Natural killer cell treated with Interleukin-12 subunit alpha and Interleukin-12 subunit beta and Interleukin-15 and Interleukin-18, amount 100 ng/mL, for 72 hours (primary cell): Measurements from ENCODE around the gene HIRIP3. TPM values are rescaled to one million over a fixed set of nuclear protein-coding genes. Genes with fewer than 3 reads are reported as not detected.

Source experiments
- ATAC-seq, 2 donors: fragments of 150-1000 bp; cut with Tn5 transposase in 1 of 2; sonication (Bioruptor Pico), chemical (Tn5 transposase) in 1 of 2; 2 replicates each; pipeline ENCODE4 v1.10.0; 2021
- DNase-seq: peaks from one replicate; pipeline ENCODE4 v3.0.0; 2022; ENCODE audit warnings: low spot score
- H3K27ac Mint-ChIP-seq, 2 donors: 1 replicate in 1 of 2; 2 replicates in 1 of 2; pipeline ENCODE4 v1.8.0; 2022; ENCODE audit warnings: mixed read lengths in 2 of 2, mild to moderate bottlenecking in 1 of 2, moderate library complexity in 1 of 2
- H3K27me3 Mint-ChIP-seq, 2 donors: 1 replicate in 1 of 2; 2 replicates in 1 of 2; pipeline ENCODE4 v1.8.0; 2022; ENCODE audit warnings: mixed read lengths in 2 of 2
- H3K36me3 Mint-ChIP-seq: one replicate; pipeline ENCODE4 v1.8.0; 2022; ENCODE audit warnings: mixed read lengths
- H3K4me1 Mint-ChIP-seq, 2 donors: 1 replicate in 1 of 2; 2 replicates in 1 of 2; pipeline ENCODE4 v1.8.0; 2022; ENCODE audit warnings: low read depth in 2 of 2, mixed read lengths in 2 of 2, mild to moderate bottlenecking in 1 of 2
- H3K4me3 Mint-ChIP-seq: one replicate; pipeline ENCODE4 v1.8.0; 2022; ENCODE audit warnings: mixed read lengths
- H3K9me3 Mint-ChIP-seq: 2 replicates; pipeline ENCODE4 v1.8.0; 2022; ENCODE audit warnings: mixed read lengths
- total RNA-seq, 2 donors: library from RNA; stranded (reverse); gene quantifications; one replicate each; pipeline ENCODE4 v1.2.3, GENCODE V29; 2022

The HIRIP3 gene
- total RNA-seq, 2 donors from 2014 or later = 30.0 to 40.8 TPM

DNA sequence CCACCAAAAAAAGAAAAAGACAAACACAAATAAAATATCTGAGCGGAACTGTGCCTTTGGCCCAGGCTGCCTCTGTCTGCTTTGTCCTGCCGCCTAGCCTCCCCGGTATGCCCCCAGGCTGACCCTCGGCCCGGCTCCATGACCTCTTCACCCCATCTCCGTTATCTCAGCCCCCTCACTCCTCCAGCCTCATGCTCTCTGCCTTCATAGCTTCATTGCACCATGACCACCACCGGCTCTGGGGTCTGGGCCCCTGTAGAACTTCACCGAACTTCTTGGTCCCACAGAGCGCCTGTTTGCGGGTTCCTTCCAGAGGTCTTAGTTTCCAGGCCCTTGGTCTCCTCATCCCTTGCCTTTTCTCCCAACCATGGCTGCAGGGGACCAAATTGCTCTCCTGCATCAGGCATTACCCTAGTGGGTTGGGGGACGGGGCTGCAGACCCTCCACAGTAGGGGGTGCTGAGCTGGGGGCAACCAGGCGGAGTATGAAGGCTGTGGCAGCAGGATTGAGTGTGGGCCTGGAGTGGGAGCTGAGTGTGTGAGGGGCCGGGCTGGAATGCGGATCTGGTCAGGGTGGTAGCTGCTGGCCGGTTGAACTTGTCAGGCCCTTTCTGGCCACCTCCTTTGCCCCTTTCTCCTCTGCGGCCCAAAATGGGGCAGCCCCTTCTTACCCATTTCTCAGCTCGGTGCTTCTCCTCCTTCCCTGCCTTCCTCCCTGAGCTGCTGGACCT lies 6.9 kb downstream of the HIRIP3 start:
- no peaks in the 10 kb centered on the region for H3K27me3 Mint-ChIP-seq
- H3K36me3 Mint-ChIP-seq = peaks cover 16% of the 10 kb centered on the region
- H3K4me3 Mint-ChIP-seq = no peak overlapping the region
- H3K4me1 Mint-ChIP-seq = peaks cover 3 to 5% of the 10 kb centered on the region in 2 donors
- H3K27ac Mint-ChIP-seq = peak overlapping the region in 1 of 2 donors; percentile 8
- no peaks in the 10 kb centered on the region for H3K9me3 Mint-ChIP-seq
- no peak for DNase-seq
- no peak for ATAC-seq

DNA sequence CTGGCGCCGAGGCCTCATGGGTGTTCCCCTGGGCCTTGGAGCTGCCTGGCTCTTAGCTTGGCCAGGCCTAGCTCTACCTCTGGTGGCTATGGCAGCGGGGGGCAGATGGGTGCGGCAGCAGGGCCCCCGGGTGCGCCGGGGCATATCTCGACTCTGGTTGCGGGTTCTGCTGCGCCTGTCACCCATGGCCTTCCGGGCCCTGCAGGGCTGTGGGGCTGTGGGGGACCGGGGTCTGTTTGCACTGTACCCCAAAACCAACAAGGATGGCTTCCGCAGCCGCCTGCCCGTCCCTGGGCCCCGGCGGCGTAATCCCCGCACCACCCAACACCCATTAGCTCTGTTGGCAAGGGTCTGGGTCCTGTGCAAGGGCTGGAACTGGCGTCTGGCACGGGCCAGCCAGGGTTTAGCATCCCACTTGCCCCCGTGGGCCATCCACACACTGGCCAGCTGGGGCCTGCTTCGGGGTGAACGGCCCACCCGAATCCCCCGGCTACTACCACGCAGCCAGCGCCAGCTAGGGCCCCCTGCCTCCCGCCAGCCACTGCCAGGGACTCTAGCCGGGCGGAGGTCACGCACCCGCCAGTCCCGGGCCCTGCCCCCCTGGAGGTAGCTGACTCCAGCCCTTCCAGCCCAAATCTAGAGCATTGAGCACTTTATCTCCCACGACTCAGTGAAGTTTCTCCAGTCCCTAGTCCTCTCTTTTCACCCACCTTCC lies 7.9 kb downstream of the HIRIP3 start:
- H3K4me1 Mint-ChIP-seq = peaks cover 3 to 5% of the 10 kb centered on the region in 2 donors
- H3K27ac Mint-ChIP-seq = no peak overlapping the region
- H3K27me3 Mint-ChIP-seq = no peaks in the 10 kb centered on the region
- H3K36me3 Mint-ChIP-seq = peaks cover 18% of the 10 kb centered on the region
- peak in 1 of 2 donors; percentile 12 for ATAC-seq
- no peaks in the 10 kb centered on the region for H3K9me3 Mint-ChIP-seq
- no peak overlapping the region for H3K4me3 Mint-ChIP-seq
- no peak for DNase-seq

DNA sequence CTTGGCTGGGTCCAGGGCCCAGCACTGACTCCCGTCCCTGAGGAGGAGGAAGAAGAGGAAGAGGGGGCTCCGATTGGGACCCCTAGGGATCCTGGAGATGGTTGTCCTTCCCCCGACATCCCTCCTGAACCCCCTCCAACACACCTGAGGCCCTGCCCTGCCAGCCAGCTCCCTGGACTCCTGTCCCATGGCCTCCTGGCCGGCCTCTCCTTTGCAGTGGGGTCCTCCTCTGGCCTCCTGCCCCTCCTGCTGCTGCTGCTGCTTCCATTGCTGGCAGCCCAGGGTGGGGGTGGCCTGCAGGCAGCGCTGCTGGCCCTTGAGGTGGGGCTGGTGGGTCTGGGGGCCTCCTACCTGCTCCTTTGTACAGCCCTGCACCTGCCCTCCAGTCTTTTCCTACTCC lies 8.5 kb downstream of the HIRIP3 start:
- ATAC-seq = no peak
- no peaks in the 10 kb centered on the region for H3K9me3 Mint-ChIP-seq
- H3K4me3 Mint-ChIP-seq = no peak overlapping the region
- H3K27ac Mint-ChIP-seq = no peak overlapping the region
- no peak for DNase-seq
- H3K4me1 Mint-ChIP-seq = peaks cover 3 to 5% of the 10 kb centered on the region in 2 donors
- H3K36me3 Mint-ChIP-seq = peaks cover 18% of the 10 kb centered on the region
- H3K27me3 Mint-ChIP-seq = no peaks in the 10 kb centered on the region

DNA sequence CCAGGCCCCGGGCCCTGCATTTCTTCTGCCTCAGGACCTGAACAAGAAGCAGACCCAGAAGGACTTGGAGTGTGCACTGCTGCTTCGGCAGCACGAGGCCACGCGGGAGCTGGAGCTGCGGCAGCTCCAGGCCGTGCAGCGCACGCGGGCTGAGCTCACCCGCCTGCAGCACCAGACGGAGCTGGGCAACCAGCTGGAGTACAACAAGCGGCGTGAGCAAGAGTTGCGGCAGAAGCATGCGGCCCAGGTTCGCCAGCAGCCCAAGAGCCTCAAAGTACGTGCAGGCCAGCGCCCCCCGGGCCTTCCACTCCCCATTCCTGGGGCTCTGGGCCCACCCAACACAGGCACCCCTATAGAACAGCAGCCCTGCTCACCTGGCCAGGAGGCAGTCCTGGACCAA lies 9.2 kb downstream of the HIRIP3 start:
- Mint-ChIP-seq H3K9me3 (no peaks in the 10 kb centered on the region), H3K36me3 (peaks cover 18% of the 10 kb centered on the region), H3K27ac (no peak overlapping the region), H3K4me1 (peaks cover 3 to 5% of the 10 kb centered on the region in 2 donors), H3K4me3 (no peak overlapping the region), H3K27me3 (no peaks in the 10 kb centered on the region)
- ATAC-seq (no peak), DNase-seq (no peak)

DNA sequence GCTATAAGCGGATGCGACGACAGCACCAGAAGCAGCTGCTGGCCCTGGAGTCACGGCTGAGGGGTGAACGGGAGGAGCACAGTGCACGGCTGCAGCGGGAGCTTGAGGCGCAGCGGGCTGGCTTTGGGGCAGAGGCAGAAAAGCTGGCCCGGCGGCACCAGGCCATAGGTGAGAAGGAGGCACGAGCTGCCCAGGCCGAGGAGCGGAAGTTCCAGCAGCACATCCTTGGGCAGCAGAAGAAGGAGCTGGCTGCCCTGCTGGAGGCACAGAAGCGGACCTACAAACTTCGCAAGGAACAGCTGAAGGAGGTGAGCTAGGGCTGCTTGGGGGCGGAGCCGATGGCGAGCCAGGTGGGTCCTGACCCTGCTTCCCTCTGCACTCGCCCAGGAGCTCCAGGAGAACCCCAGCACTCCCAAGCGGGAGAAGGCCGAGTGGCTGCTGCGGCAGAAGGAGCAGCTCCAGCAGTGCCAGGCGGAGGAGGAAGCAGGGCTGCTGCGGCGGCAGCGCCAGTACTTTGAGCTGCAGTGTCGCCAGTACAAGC lies 10.1 kb downstream of the HIRIP3 start:
- Mint-ChIP-seq H3K27ac (no peak overlapping the region), H3K36me3 (peaks cover 21% of the 10 kb centered on the region)
- no peak for ATAC-seq

DNA sequence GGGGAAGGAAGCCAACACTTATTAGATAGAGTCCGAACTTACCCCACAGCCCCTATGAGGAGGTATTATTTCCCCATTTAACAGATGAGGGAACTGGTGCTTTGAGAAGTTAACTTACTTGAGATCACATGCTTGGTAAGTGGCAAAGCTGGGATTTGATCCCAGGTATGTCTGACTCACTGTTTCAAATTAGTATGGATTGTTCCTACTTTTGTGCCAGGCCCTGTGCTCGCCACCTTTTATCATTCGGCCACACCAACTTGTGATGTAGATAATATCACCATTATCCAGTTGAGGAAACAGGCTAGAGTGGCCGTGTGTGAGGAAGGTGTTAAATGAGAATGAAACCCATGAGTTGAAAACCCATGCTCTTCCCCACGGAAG lies 10.7 kb downstream of the HIRIP3 start:
- peaks cover 25% of the 10 kb centered on the region for H3K36me3 Mint-ChIP-seq
- no peak overlapping the region for H3K27ac Mint-ChIP-seq
- H3K27me3 Mint-ChIP-seq = no peaks in the 10 kb centered on the region
- H3K9me3 Mint-ChIP-seq = no peaks in the 10 kb centered on the region
- H3K4me3 Mint-ChIP-seq = no peak overlapping the region
- peaks cover 3 to 5% of the 10 kb centered on the region in 2 donors for H3K4me1 Mint-ChIP-seq
- no peak for ATAC-seq
- no peak for DNase-seq

More for the DNA sequence above, 10.1 kb downstream of the HIRIP3 start:
- Mint-ChIP-seq H3K27me3 (no peaks in the 10 kb centered on the region), H3K4me1 (peaks cover 3 to 5% of the 10 kb centered on the region in 2 donors), H3K9me3 (no peaks in the 10 kb centered on the region), H3K4me3 (no peak overlapping the region)
- peak; percentile 34 for DNase-seq

DNA sequence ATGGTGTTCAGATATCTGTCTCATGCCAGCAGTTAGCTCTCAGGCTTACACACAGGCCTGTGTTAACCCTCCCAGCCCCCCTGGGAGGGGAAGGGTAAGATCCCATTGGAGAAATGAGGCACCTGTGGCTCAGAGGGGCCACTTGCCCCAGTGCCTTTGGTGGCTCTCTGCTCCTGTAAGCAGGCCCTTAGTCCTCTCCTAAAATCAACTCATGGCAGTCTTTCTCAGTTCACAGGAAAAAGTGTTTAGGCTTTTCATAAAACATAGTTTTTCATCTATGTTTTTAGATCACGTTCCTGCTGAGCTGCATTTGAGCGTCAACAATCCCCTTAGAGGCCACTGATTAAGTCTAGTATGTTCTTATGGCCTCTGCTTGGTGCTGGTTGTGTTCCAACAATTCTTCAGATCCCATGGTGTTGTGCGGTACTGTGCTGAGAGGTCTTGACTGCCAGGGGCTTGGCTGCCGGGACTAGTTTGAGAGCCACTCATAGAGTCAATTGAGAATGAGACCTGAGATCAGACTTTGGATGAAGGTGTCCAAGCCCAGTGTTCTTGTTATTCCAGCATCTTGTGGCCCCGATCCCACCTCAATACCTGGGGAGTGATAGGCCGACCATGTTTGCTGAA lies 11.2 kb downstream of the HIRIP3 start:
- H3K4me3 Mint-ChIP-seq = no peak overlapping the region
- H3K27ac Mint-ChIP-seq = peak overlapping the region in 1 of 2 donors; percentile 81
- no peaks in the 10 kb centered on the region for H3K9me3 Mint-ChIP-seq
- ATAC-seq (no peak), DNase-seq (no peak)
- no peaks in the 10 kb centered on the region for H3K27me3 Mint-ChIP-seq
- peaks cover 29% of the 10 kb centered on the region for H3K36me3 Mint-ChIP-seq
- peaks cover 3 to 5% of the 10 kb centered on the region in 2 donors for H3K4me1 Mint-ChIP-seq

DNA sequence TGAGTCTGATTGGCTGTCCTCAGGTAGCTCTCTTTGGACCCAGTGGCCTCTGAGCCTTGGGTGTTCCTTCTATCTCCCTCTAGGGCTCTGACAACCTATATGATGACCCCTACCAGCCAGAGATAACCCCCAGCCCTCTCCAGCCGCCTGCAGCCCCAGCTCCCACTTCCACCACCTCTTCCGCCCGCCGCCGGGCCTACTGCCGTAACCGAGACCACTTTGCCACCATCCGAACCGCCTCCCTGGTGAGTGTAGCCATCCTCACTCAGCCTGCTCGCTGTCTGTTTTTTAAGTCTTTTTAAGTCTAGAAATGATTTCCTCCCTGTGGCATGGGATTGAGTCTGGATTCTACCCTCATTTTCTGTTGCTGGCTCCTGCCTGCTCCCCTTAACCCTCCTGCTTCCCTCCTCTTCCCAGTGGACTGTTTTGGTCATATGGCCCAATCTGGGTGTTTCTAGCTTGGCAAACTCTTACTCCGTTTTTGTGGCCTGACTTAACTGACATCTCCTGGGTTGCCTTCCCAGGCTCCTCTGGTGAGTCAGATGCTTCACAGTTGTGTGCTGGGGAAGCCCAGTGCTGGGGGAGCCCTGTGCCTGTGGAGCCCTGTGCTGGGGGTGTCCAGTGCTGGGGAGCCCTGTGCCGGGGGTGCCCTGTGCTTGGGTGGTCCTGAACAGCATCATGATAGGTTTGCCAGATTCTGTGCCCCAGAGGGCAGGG lies 11.8 kb downstream of the HIRIP3 start:
- no peak for DNase-seq
- H3K27ac Mint-ChIP-seq = peak overlapping the region in 1 of 2 donors; percentile 81
- peaks cover 23% of the 10 kb centered on the region for H3K36me3 Mint-ChIP-seq
- ATAC-seq = no peak
- H3K4me3 Mint-ChIP-seq = no peak overlapping the region
- H3K9me3 Mint-ChIP-seq = no peaks in the 10 kb centered on the region
- H3K27me3 Mint-ChIP-seq = no peaks in the 10 kb centered on the region
- peaks cover 0 to 3% of the 10 kb centered on the region in 2 donors for H3K4me1 Mint-ChIP-seq

DNA sequence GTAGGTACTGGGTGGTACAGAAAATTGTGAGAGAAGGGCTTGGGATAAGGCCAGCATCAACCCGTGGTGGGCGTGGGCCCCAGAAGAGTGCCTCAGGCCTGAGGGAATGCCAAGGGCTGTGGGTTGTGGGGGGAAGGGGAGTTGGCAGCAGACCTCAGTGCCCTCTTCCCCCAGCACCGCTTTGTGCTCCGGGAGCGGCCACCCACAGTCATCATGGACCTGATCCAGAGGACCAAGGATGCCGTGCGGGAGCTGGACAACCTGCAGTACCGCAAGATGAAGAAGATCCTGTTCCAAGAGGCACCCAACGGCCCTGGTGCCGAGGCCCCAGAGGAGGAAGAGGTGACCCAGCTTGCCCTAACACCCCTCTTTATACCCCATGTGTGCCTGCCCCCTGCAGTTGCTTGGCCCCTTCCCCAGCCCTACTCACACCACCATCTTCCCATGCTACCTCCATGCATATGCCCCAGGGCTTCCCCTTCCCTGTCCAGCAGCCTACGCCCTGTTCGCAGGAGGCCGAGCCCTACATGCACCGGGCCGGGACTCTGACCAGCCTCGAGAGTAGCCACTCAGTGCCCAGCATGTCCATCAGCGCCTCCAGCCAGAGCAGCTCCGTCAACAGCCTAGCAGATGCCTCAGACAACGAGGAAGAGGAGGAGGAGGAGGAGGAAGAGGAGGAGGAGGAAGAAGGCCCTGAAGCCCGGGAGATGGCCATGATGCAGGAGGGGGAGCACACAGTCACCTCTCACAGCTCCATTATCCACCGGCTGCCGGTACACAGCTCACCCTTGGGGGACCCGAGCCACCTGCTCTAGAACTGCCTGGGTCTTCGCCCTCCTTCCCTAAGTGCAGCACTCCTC lies 12.6 kb downstream of the HIRIP3 start:
- peaks cover 23% of the 10 kb centered on the region for H3K36me3 Mint-ChIP-seq
- no peaks in the 10 kb centered on the region for H3K9me3 Mint-ChIP-seq
- H3K4me3 Mint-ChIP-seq = no peak overlapping the region
- peaks cover 0 to 3% of the 10 kb centered on the region in 2 donors for H3K4me1 Mint-ChIP-seq
- DNase-seq (no peak), ATAC-seq (no peak)
- H3K27ac Mint-ChIP-seq = no peak overlapping the region
- no peaks in the 10 kb centered on the region for H3K27me3 Mint-ChIP-seq

DNA sequence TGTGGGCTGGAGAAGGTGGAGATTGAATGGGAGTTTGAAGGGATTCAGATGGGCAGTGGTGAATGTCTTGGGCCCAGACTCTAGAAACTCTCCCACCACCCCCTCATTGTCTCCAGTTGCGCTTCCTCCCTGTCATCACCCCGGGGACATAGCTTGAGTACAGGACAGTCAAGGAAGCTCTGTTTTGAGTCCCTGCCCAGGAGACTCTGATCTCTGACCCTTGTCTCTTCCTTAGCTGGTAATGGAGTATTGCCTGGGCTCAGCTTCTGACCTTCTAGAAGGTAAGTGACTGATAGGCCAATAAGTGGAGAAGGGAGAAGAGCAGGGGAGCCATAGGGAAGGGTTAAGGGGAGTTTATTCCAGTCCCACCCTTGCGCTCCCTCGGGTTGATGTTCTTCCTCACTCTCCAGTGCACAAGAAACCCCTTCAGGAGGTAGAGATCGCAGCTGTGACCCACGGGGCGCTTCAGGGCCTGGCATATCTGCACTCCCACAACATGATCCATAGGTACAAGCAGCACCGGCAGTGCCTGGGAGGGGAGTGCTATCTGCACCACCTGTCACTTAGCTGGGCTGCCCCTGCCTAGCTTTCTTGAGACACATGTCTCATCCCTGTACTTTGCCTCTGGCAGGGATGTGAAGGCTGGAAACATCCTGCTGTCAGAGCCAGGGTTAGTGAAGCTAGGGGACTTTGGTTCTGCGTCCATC lies 16.7 kb downstream of the HIRIP3 start:
- H3K27ac Mint-ChIP-seq = peak overlapping the region in 1 of 2 donors; percentile 21
- H3K4me1 Mint-ChIP-seq = peaks cover 26 to 29% of the 10 kb centered on the region in 2 donors
- H3K9me3 Mint-ChIP-seq = no peaks in the 10 kb centered on the region
- H3K27me3 Mint-ChIP-seq = no peaks in the 10 kb centered on the region
- H3K4me3 Mint-ChIP-seq = no peak overlapping the region
- H3K36me3 Mint-ChIP-seq = peaks cover 21% of the 10 kb centered on the region
- ATAC-seq (no peak), DNase-seq (no peak)

DNA sequence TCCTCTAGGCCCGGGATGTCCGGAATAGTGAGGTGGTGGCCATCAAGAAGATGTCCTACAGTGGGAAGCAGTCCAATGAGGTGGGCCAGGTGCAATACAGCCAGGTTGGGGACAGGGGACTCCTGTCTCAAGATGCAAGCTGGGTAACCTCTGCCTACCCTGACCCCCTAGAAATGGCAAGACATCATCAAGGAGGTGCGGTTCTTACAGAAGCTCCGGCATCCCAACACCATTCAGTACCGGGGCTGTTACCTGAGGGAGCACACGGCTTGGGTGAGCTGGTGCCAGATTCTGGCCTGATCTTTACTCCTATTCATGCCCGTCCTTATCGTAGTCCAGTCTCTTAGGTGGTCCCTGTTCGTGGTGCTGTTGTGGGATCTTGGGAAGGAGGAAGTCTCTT lies 17.3 kb downstream of the HIRIP3 start:
- Mint-ChIP-seq H3K27me3 (no peaks in the 10 kb centered on the region), H3K27ac (no peak overlapping the region), H3K36me3 (peaks cover 19% of the 10 kb centered on the region), H3K9me3 (no peaks in the 10 kb centered on the region), H3K4me3 (no peak overlapping the region), H3K4me1 (peaks cover 28 to 33% of the 10 kb centered on the region in 2 donors)
- DNase-seq (no peak), ATAC-seq (no peak)

DNA sequence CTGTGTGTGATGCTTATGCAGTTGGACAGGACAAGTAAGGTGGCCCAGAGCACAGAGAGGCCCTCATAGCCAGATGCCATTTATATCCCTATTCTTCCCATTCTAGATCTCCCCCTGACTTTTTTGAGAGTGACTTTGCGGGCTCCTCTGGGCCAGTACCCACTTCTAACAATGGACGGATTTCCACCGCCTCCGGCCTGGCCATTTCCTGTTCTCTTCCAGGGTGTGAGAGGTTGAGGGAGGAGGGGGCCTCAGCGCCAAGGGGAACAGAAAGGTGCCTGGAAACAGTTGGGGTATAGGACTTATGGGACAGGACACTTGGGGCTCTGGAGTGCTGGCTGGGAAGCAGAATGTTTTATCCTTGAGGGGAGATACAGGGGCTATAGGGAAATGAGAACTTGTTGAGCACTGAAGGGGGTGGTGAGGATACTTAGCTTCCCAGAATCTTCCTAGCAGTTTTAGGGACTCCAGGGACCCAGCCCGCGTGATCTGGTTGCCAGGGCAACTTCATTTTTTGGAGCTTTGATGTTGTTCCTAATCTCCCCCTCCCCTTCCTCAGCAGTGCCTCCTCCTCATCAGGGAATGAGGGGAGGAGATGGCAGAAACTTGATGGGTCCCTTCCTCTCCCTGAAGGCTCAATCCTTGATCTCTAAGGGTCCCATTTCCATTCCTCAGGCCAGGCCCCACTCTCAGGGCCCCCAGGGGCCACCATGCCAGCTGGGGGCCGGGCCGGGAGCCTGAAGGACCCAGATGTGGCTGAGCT lies 18.2 kb downstream of the HIRIP3 start:
- Mint-ChIP-seq H3K36me3 (peaks cover 22% of the 10 kb centered on the region), H3K27me3 (no peaks in the 10 kb centered on the region), H3K4me3 (no peak overlapping the region), H3K27ac (peak overlapping the region in 1 of 2 donors; percentile 74), H3K4me1 (peaks cover 30 to 37% of the 10 kb centered on the region in 2 donors), H3K9me3 (no peaks in the 10 kb centered on the region)
- DNase-seq (no peak), ATAC-seq (no peak)
